NCI-H1092 (cell line): ENCODE results near the gene PXMP2.
"Not testable (repeated sequence)": the region's sequence is repeated elsewhere in the genome, so short reads cannot be mapped to it uniquely, and the experiment has no call there.

Experiments
- DNase-seq: peaks from one replicate; lab custom pipeline; 2025; lab: John Stamatoyannopoulos, UW

The PXMP2 gene

DNA sequence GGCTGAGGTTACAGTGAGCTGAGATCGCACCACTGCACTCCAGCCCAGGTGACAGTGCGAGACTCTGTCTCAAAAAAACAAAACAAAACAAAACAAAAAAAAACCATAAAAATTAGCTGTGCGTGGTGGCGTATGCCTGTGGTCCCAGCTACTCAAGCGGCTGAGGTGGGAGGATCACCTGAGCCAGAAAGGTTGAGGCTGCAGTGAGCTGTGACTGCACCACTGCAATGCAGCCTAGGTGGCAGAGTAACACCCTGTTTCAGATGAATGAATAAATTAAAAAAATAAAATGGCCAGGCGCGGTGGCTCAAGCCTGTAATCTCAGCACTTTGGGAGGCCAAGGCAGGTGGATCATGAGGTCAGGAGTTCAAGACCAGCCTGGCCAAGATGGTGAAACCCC lies 66.3 kb downstream of the PXMP2 start:
- DNase-seq = not testable (repeated sequence)

GRCh38 chr12:132754160-132754932 lies 67.0 kb downstream of the PXMP2 start:
- no peak for DNase-seq
